ENCODE results near the gene VAC14. TPM values are rescaled to one million over a fixed set of nuclear protein-coding genes. Genes with fewer than 3 reads are reported as not detected.

The VAC14 gene
- total RNA-seq, 1 experiment from 2014 or later = 49.9 TPM

- H3K14ac ChIP-seq (ENCODE audit: insufficient read depth, low read length) = no peak overlapping the region
- H3K23ac ChIP-seq (ENCODE audit: insufficient read length, low read depth, low read length) = no peak overlapping the region
- no peaks in the 10 kb centered on the region for H4K20me1 ChIP-seq (ENCODE audit: control insufficient read depth, insufficient read depth, insufficient read length)
- H2AK5ac ChIP-seq (ENCODE audit: insufficient read length, low read length) = no peak overlapping the region
- H4K91ac ChIP-seq (ENCODE audit: insufficient read length, low read depth, low read length) = no peak overlapping the region
- no peak overlapping the region for H4K5ac ChIP-seq (ENCODE audit: insufficient read length, low read depth, low read length)
- no peaks in the 10 kb centered on the region for H3K79me1 ChIP-seq (ENCODE audit: insufficient read depth, low read depth, low read length, poor library complexity, severe bottlenecking)
- DNase-seq = peak; percentile 31
- no peak overlapping the region for H2BK15ac ChIP-seq (ENCODE audit: low read depth, low read length)
- Mint-ChIP-seq H3K4me1 (peaks cover 8 to 19% of the 10 kb centered on the region in 2 experiments), H3K27me3 (ENCODE audit: low read depth) (no peaks in the 10 kb centered on the region; the same call in 1 of the 2 replicates), H3K4me3 (no peak overlapping the region), H3K36me3 (ENCODE audit: insufficient read depth in 1 of 3, low read depth in 3 of 3) (peaks cover 2 to 5% (median 3%) of the 10 kb centered on the region in 3 experiments; a peak in 3 of 7 replicates), H3K27ac (no peak overlapping the region), H3K9me3 (no peaks in the 10 kb centered on the region)
- H2BK5ac ChIP-seq (ENCODE audit: insufficient read length, low read length) = no peak overlapping the region
- H3K18ac ChIP-seq (ENCODE audit: insufficient read length, low read depth, low read length) = no peak overlapping the region
- no peak overlapping the region for H3K4ac ChIP-seq (ENCODE audit: low read depth, low read length)
- H4K8ac ChIP-seq (replicated peaks; ENCODE audit: insufficient read length, low read depth, low read length) = no peak overlapping the region
- no peak overlapping the region for H2BK12ac ChIP-seq (ENCODE audit: insufficient read length, low read depth, low read length)
- no peak overlapping the region for H2BK120ac ChIP-seq (ENCODE audit: low read depth, low read length, poor library complexity, severe bottlenecking)
- H2AFZ ChIP-seq (ENCODE audit: low read length) = no peak overlapping the region
- H3K27me3 ChIP-seq (ENCODE audit: insufficient read depth, low read length) = no peaks in the 10 kb centered on the region
- no peak overlapping the region for H3K9ac ChIP-seq (ENCODE audit: extremely low read depth, insufficient read length, low read length)
- no peak overlapping the region for H3K4me2 ChIP-seq (ENCODE audit: insufficient read depth, insufficient read length, low read length)
- peaks cover 3% of the 10 kb centered on the region; the same call in 1 of the 2 replicates for H3K4me1 ChIP-seq (ENCODE audit: insufficient read depth, low read length)
- no peak overlapping the region for H3T11ph ChIP-seq (ENCODE audit: low read length)
- TF ChIP-seq, protein P1, sequence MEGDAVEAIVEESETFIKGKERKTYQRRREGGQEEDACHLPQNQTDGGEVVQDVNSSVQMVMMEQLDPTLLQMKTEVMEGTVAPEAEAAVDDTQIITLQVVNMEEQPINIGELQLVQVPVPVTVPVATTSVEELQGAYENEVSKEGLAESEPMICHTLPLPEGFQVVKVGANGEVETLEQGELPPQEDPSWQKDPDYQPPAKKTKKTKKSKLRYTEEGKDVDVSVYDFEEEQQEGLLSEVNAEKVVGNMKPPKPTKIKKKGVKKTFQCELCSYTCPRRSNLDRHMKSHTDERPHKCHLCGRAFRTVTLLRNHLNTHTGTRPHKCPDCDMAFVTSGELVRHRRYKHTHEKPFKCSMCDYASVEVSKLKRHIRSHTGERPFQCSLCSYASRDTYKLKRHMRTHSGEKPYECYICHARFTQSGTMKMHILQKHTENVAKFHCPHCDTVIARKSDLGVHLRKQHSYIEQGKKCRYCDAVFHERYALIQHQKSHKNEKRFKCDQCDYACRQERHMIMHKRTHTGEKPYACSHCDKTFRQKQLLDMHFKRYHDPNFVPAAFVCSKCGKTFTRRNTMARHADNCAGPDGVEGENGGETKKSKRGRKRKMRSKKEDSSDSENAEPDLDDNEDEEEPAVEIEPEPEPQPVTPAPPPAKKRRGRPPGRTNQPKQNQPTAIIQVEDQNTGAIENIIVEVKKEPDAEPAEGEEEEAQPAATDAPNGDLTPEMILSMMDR (conservative IDR thresholded peaks at IDR 0.05) = no peak
- no peaks in the 10 kb centered on the region for H3K79me2 ChIP-seq (ENCODE audit: insufficient read depth, low read length)
- no peaks in the 10 kb centered on the region for H3K9me3 ChIP-seq (ENCODE audit: control insufficient read depth, low read depth, low read length)
- H3K56ac ChIP-seq (ENCODE audit: insufficient read length, low read depth, low read length) = no peak overlapping the region
- no peaks in the 10 kb centered on the region for H3K23me2 ChIP-seq (ENCODE audit: insufficient read length, low read depth, low read length, poor library complexity, severe bottlenecking)
- no peak overlapping the region for H3K27ac ChIP-seq (ENCODE audit: insufficient read length, low read depth, low read length)
- H2BK20ac ChIP-seq (ENCODE audit: low read depth, low read length, poor library complexity, severe bottlenecking) = no peak overlapping the region
- WGBS (ENCODE audit: extremely low coverage, insufficient read length, low lambda C conversion rate) = no CpG with 5 or more reads among the region's 12 CpGs
These were observed 141.4 kb downstream of the VAC14 start for GRCh38 chr16:70659546-70659945.
